IMR-90 (cell line): ENCODE measurements around the gene DDX54. TPM values are rescaled to one million over a fixed set of nuclear protein-coding genes. Genes with fewer than 3 reads are reported as not detected.

Experiments
- ATAC-seq: fragments of 200-7000 bp; cut with Tn5 transposase; 2 replicates; pipeline ENCODE4 v1.9.1; 2020; ENCODE audit warnings: low read depth, mild to moderate bottlenecking, moderate library complexity
- BruUV-seq: library from RNA; stranded (reverse); fragments of 400-500 nt; replicated peaks from 2 replicates; lab custom pipeline; 2021; lab: Mats Ljungman, UMichigan
- CTCF ChIA-PET: fragments of 300-600 bp; formaldehyde crosslinking; extraction: SDS; loops from one replicate; lab custom pipeline; 2021; ENCODE audit warnings: antibody characterized with exemption; lab: Yijun Ruan, JAX
- POLR2A ChIA-PET: fragments of 300-600 bp; sonication (Branson Sonifier 250); formaldehyde crosslinking; loops from one replicate; lab custom pipeline; 2022; ENCODE audit warnings: antibody characterized with exemption; ENCODE audit not compliant: unreplicated experiment; lab: Charles Lee
- DNase-seq: peaks from one replicate; pipeline ENCODE4 v3.0.0; 2013
- H2AFZ ChIP-seq: replicated peaks from 2 replicates; pipeline ENCODE3; 2013; ENCODE audit warnings: low read length, mild to moderate bottlenecking; ENCODE audit not compliant: poor library complexity
- H2AK5ac ChIP-seq: 2 replicates; pipeline ENCODE4 v1.6.1; 2013; ENCODE audit warnings: low read depth, low read length, inconsistent platforms
- H2AK9ac ChIP-seq: replicated peaks from 2 replicates; pipeline ENCODE3; 2013; ENCODE audit warnings: mild to moderate bottlenecking, low read depth, low read length, moderate library complexity; ENCODE audit not compliant: poor library complexity
- H2BK120ac ChIP-seq: 2 replicates; pipeline ENCODE4 v1.6.1; 2013; ENCODE audit warnings: low read depth, low read length, inconsistent platforms
- H2BK15ac ChIP-seq: 3 replicates; pipeline ENCODE4 v1.6.1; 2013; ENCODE audit warnings: low read depth, low read length, inconsistent platforms
- H2BK20ac ChIP-seq: 2 replicates; pipeline ENCODE4 v1.6.1; 2013; ENCODE audit warnings: low read depth, mild to moderate bottlenecking, inconsistent platforms, low read length, moderate library complexity
- H2BK5ac ChIP-seq: 2 replicates; pipeline ENCODE4 v1.6.1; 2013; ENCODE audit warnings: mild to moderate bottlenecking, low read depth, low read length, inconsistent platforms; ENCODE audit not compliant: poor library complexity, severe bottlenecking
- H3K14ac ChIP-seq: replicated peaks from 2 replicates; pipeline ENCODE4 v1.6.1; 2013; ENCODE audit warnings: low read depth, low read length, inconsistent platforms
- H3K18ac ChIP-seq: 2 replicates; pipeline ENCODE4 v1.6.1; 2013; ENCODE audit warnings: low read depth, low read length, control low read depth
- H3K23ac ChIP-seq: 2 replicates; pipeline ENCODE4 v1.6.1; 2013; ENCODE audit warnings: low read depth, low read length, inconsistent platforms
- H3K27ac ChIP-seq: 2 replicates; pipeline ENCODE4 v1.5.1; 2013; ENCODE audit warnings: mild to moderate bottlenecking, control low read depth, low read length; ENCODE audit not compliant: insufficient read depth
- H3K27me3 ChIP-seq: 2 replicates; pipeline ENCODE4 v1.6.1; 2013; ENCODE audit warnings: low read length; ENCODE audit not compliant: control insufficient read depth, insufficient read depth
- H3K36me3 ChIP-seq: 2 replicates; pipeline ENCODE4 v1.6.1; 2013; ENCODE audit warnings: low read length, mixed read lengths; ENCODE audit not compliant: control insufficient read depth, insufficient read depth
- H3K4ac ChIP-seq: 2 replicates; pipeline ENCODE4 v1.6.1; 2013; ENCODE audit warnings: low read depth, low read length, inconsistent platforms
- H3K4me1 ChIP-seq: 2 replicates; pipeline ENCODE4 v1.6.1; 2013; ENCODE audit warnings: low read length, mixed read lengths; ENCODE audit not compliant: control insufficient read depth, insufficient read depth
- H3K4me2 ChIP-seq: 2 replicates; pipeline ENCODE4 v1.6.1; 2013; ENCODE audit warnings: low read depth, mild to moderate bottlenecking, control low read depth, low read length, moderate library complexity
- H3K4me3 ChIP-seq: 2 replicates; pipeline ENCODE4 v1.5.1; 2013; ENCODE audit warnings: low read depth, mild to moderate bottlenecking, control low read depth, low read length, moderate library complexity; ENCODE audit not compliant: insufficient read depth
- H3K56ac ChIP-seq: 2 replicates; pipeline ENCODE4 v1.6.1; 2013; ENCODE audit warnings: low read length, inconsistent platforms; ENCODE audit not compliant: insufficient read depth; ENCODE audit errors: extremely low read depth
- H3K79me1 ChIP-seq, 2 experiments: 2 replicates each; pipeline ENCODE4 v1.6.1; 2013; ENCODE audit warnings: low read length in 2 of 2, inconsistent platforms in 1 of 2, low read depth in 1 of 2
- H3K9ac ChIP-seq: 2 replicates; pipeline ENCODE4 v1.6.1; 2013; ENCODE audit warnings: low read depth, low read length, control low read depth
- H3K9me1 ChIP-seq: 2 replicates; pipeline ENCODE4 v1.6.1; 2013; ENCODE audit warnings: low read length, inconsistent platforms; ENCODE audit not compliant: insufficient read depth
- H3K9me3 ChIP-seq: 2 replicates; pipeline ENCODE4 v1.6.1; 2013; ENCODE audit warnings: low read length; ENCODE audit not compliant: control insufficient read depth, insufficient read depth
- H4K20me1 ChIP-seq: 2 replicates; pipeline ENCODE4 v1.6.1; 2013; ENCODE audit warnings: low read length, inconsistent platforms; ENCODE audit not compliant: insufficient read depth
- H4K5ac ChIP-seq: 2 replicates; pipeline ENCODE4 v1.6.1; 2013; ENCODE audit warnings: mild to moderate bottlenecking, low read depth, low read length, control low read depth
- H4K8ac ChIP-seq, 2 experiments: 2 replicates each; pipeline ENCODE4 v1.6.1; 2013; ENCODE audit warnings: low read depth in 2 of 2, low read length in 2 of 2, control low read depth in 1 of 2, inconsistent platforms in 1 of 2
- H4K91ac ChIP-seq: 2 replicates; pipeline ENCODE4 v1.6.1; 2013; ENCODE audit warnings: low read depth, low read length, inconsistent platforms; ENCODE audit not compliant: insufficient read depth
- BHLHE40 ChIP-seq: fragments of 150-350 bp; IDR thresholded peaks from 2 replicates; pipeline ENCODE4 v1.6.1; 2016; ENCODE audit warnings: mild to moderate bottlenecking, low read depth, low read length
- CEBPB ChIP-seq: IDR thresholded peaks from 2 replicates; pipeline ENCODE4 v1.6.1; 2012; ENCODE audit warnings: low read depth, low read length, improper control_type of control experiment
- CHD1 ChIP-seq: IDR thresholded peaks from 2 replicates; pipeline ENCODE4 v1.6.1; 2012; ENCODE audit warnings: low read depth, low read length, improper control_type of control experiment
- FOS ChIP-seq: fragments of 150-350 bp; IDR thresholded peaks from 2 replicates; pipeline ENCODE4 v1.6.1; 2016; ENCODE audit warnings: low read depth, low read length
- MAFK ChIP-seq: IDR thresholded peaks from 2 replicates; pipeline ENCODE4 v1.6.1; 2012; ENCODE audit warnings: low read depth, low read length, improper control_type of control experiment
- MAZ ChIP-seq: IDR thresholded peaks from 2 replicates; pipeline ENCODE4 v1.6.1; 2012; ENCODE audit warnings: low read depth, mild to moderate bottlenecking, low read length, improper control_type of control experiment, moderate library complexity, borderline replicate concordance
- MXI1 ChIP-seq: IDR thresholded peaks from 2 replicates; pipeline ENCODE4 v1.6.1; 2012; ENCODE audit warnings: low read depth, mild to moderate bottlenecking, low read length, moderate library complexity, borderline replicate concordance
- NFE2L2 ChIP-seq: fragments of 150-350 bp; IDR thresholded peaks from 2 replicates; pipeline ENCODE4 v1.6.1; 2016; ENCODE audit warnings: low read depth, mild to moderate bottlenecking, low read length
- POLR2A ChIP-seq: IDR thresholded peaks from 2 replicates; pipeline ENCODE4 v1.6.1; 2012; ENCODE audit warnings: mild to moderate bottlenecking, low read depth, low read length
- RAD21 ChIP-seq: IDR thresholded peaks from 2 replicates; pipeline ENCODE4 v1.6.1; 2012; ENCODE audit warnings: low read length, improper control_type of control experiment
- RCOR1 ChIP-seq: IDR thresholded peaks from 2 replicates; pipeline ENCODE4 v1.6.1; 2012; ENCODE audit warnings: mild to moderate bottlenecking, low read length, improper control_type of control experiment; ENCODE audit not compliant: insufficient replicate concordance
- RFX5 ChIP-seq: IDR thresholded peaks from 2 replicates; pipeline ENCODE4 v1.8.0; 2012; ENCODE audit warnings: low read depth, mild to moderate bottlenecking, low read length, moderate library complexity
- SMC3 ChIP-seq: fragments of 150-350 bp; IDR thresholded peaks from 2 replicates; pipeline ENCODE4 v1.6.1; 2016; ENCODE audit warnings: low read depth, mild to moderate bottlenecking, antibody characterized with exemption, low read length, moderate library complexity
- WGBS, 2 experiments: methylation state at CpG; one replicate each; pipeline versions ENCODE4 v1.1.5 to v1.1.7; 2013; ENCODE audit warnings: missing lambda C conversion rate in 2 of 2; ENCODE audit not compliant: insufficient read length in 1 of 2; ENCODE audit errors: extremely low coverage in 2 of 2; 5-methylcytosine and 5-hydroxymethylcytosine counted together
- dilution Hi-C: fragments of 300-500 bp; cut with HindIII; formaldehyde crosslinking; loops from one replicate; pipeline ENCODE4 v1.14.3; 2018; ENCODE audit warnings: low sequenced_read_pairs; ENCODE audit not compliant: unreplicated experiment
- in situ Hi-C: fragments of 300-500 bp; cut with MboI; formaldehyde crosslinking; loops from 3 replicates; pipeline ENCODE4 v1.14.3; 2019; ENCODE audit warnings: low sequenced_read_pairs, inconsistent platforms, mixed read lengths
- intact Hi-C: fragments of 100-400 bp; cut with micrococcal nuclease; formaldehyde crosslinking; loops from 2 replicates; pipeline ENCODE4 v1.10.0; 2022
- polyA plus RNA-seq, 3 experiments: library from polyadenylated mRNA; depleted of rRNA; stranded (reverse); fragments of >200 nt; gene quantifications; 2 replicates each; pipeline ENCODE4 v1.2.3, GENCODE V29; 2012; ENCODE audit warnings: low replicate concordance in 1 of 3
- total RNA-seq: library from RNA; depleted of rRNA; stranded (reverse); fragments of >200 nt; gene quantifications from 2 replicates; pipeline ENCODE4 v1.2.3, GENCODE V29; 2012
- TF ChIP-seq, protein P1 (sequence below): fragments of 150-350 bp; IDR thresholded peaks from 2 replicates; pipeline ENCODE4 v1.6.1; 2016; ENCODE audit warnings: low read depth, mild to moderate bottlenecking, low read length, moderate library complexity, borderline replicate concordance
- TF ChIP-seq, protein P2 (sequence below): conservative IDR thresholded peaks from 2 replicates; pipeline ENCODE4 v1.5.1; 2012; ENCODE audit warnings: mild to moderate bottlenecking, low read depth, low read length, improper control_type of control experiment
- TF ChIP-seq, protein P3 (sequence below): fragments of 150-350 bp; IDR thresholded peaks from 2 replicates; pipeline ENCODE4 v1.6.1; 2017; ENCODE audit warnings: mild to moderate bottlenecking, antibody characterized with exemption, low read length, low read depth

Gene DDX54
- total and polyA plus RNA-seq, 2 of the 4 experiments (the other 2 are of a cell fraction), result 23.8 to 47.5 TPM

DNA sequence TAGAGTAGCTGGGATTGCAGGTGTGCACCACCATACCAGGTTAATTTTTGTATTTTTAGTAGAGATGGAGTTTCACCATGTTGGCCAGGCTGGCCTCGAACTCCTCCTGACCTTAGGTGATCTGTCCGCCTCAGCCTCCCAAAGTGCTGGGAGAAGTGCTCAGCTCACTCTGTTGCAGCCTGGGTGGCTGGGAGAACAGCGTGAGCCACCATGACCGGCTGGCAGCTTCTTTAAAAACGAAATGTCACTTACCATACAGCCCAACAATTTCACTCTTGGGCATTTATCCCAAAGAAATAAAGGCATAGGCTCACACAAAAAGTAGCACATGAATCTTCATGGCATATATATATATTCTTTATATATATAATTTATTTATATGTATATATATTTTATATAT is 40.5 kb downstream of the DDX54 start:
- DNase-seq, result no peak
- 67% methylated on average over 1 of the region's 5 CpGs; no CpG with 5 or more reads in 1 of the 2 experiments for WGBS, 2 experiments
- no peak overlapping the region for H3K4me2 ChIP-seq
- H3K27ac ChIP-seq, result no peak overlapping the region
- ChIA-PET CTCF (no interaction called here), POLR2A (no interaction called here)
- no peak overlapping the region for H3K4me3 ChIP-seq
- no peaks in the 10 kb centered on the region for H3K9me3 ChIP-seq
- H2BK120ac ChIP-seq, result no peak overlapping the region
- H2AK5ac ChIP-seq, result no peak overlapping the region
- TF ChIP-seq MAZ, result no peak
- TF ChIP-seq, protein P1, sequence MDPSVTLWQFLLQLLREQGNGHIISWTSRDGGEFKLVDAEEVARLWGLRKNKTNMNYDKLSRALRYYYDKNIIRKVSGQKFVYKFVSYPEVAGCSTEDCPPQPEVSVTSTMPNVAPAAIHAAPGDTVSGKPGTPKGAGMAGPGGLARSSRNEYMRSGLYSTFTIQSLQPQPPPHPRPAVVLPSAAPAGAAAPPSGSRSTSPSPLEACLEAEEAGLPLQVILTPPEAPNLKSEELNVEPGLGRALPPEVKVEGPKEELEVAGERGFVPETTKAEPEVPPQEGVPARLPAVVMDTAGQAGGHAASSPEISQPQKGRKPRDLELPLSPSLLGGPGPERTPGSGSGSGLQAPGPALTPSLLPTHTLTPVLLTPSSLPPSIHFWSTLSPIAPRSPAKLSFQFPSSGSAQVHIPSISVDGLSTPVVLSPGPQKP, result no peak
- no peak for TF ChIP-seq RFX5
- TF ChIP-seq SMC3, result no peak
- no peak for TF ChIP-seq BHLHE40
- no peak for TF ChIP-seq RAD21
- TF ChIP-seq POLR2A, result no peak
- TF ChIP-seq CEBPB, result no peak
- no peak for TF ChIP-seq NFE2L2
- TF ChIP-seq, protein P2, sequence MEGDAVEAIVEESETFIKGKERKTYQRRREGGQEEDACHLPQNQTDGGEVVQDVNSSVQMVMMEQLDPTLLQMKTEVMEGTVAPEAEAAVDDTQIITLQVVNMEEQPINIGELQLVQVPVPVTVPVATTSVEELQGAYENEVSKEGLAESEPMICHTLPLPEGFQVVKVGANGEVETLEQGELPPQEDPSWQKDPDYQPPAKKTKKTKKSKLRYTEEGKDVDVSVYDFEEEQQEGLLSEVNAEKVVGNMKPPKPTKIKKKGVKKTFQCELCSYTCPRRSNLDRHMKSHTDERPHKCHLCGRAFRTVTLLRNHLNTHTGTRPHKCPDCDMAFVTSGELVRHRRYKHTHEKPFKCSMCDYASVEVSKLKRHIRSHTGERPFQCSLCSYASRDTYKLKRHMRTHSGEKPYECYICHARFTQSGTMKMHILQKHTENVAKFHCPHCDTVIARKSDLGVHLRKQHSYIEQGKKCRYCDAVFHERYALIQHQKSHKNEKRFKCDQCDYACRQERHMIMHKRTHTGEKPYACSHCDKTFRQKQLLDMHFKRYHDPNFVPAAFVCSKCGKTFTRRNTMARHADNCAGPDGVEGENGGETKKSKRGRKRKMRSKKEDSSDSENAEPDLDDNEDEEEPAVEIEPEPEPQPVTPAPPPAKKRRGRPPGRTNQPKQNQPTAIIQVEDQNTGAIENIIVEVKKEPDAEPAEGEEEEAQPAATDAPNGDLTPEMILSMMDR, result no peak
- TF ChIP-seq CHD1, result no peak
- no peak for TF ChIP-seq MAFK
- no peak for TF ChIP-seq FOS
- TF ChIP-seq MXI1, result no peak
- TF ChIP-seq, protein P3, sequence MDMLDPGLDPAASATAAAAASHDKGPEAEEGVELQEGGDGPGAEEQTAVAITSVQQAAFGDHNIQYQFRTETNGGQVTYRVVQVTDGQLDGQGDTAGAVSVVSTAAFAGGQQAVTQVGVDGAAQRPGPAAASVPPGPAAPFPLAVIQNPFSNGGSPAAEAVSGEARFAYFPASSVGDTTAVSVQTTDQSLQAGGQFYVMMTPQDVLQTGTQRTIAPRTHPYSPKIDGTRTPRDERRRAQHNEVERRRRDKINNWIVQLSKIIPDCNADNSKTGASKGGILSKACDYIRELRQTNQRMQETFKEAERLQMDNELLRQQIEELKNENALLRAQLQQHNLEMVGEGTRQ, result no peak
- TF ChIP-seq RCOR1, result no peak
- no peak overlapping the region for H3K23ac ChIP-seq
- in situ Hi-C loops, result no loop called here
- H2AK9ac ChIP-seq, result no peak overlapping the region
- no peaks in the 10 kb centered on the region for H3K79me1 ChIP-seq
- no peak overlapping the region for H4K5ac ChIP-seq
- H2BK5ac ChIP-seq, result no peak overlapping the region
- no peak overlapping the region for H4K91ac ChIP-seq
- peaks cover 11% of the 10 kb centered on the region for H3K27me3 ChIP-seq
- no peak overlapping the region for H3K18ac ChIP-seq
- intact Hi-C loops, result no loop called here
- H4K8ac ChIP-seq, result no peak overlapping the region
- H2BK15ac ChIP-seq, result no peak overlapping the region
- BruUV-seq, result no TSS peak
- no peaks in the 10 kb centered on the region for H3K36me3 ChIP-seq
- no peak for ATAC-seq
- dilution Hi-C loops, result no loop called here
- H3K9me1 ChIP-seq, result no peaks in the 10 kb centered on the region
- no peak overlapping the region for H2BK20ac ChIP-seq
- H3K4me1 ChIP-seq, result peaks cover 2% of the 10 kb centered on the region; the same call in 1 of the 2 replicates
- H4K20me1 ChIP-seq, result no peaks in the 10 kb centered on the region
- no peak overlapping the region for H3K56ac ChIP-seq
- no peak overlapping the region for H3K4ac ChIP-seq
- no peak overlapping the region for H3K9ac ChIP-seq
- no peak overlapping the region for H2AFZ ChIP-seq
- H3K14ac ChIP-seq, result no peak overlapping the region
